Measurements from ENCODE around the gene CCDC150. TPM values are rescaled to one million over a fixed set of nuclear protein-coding genes. Genes with fewer than 3 reads are reported as not detected.

The CCDC150 gene
- total and polyA plus RNA-seq, 2 of the 8 experiments (the other 6 are each of a cell fraction or from before 2014, with no cell fraction given): 8.3 to 31.9 TPM

DNA sequence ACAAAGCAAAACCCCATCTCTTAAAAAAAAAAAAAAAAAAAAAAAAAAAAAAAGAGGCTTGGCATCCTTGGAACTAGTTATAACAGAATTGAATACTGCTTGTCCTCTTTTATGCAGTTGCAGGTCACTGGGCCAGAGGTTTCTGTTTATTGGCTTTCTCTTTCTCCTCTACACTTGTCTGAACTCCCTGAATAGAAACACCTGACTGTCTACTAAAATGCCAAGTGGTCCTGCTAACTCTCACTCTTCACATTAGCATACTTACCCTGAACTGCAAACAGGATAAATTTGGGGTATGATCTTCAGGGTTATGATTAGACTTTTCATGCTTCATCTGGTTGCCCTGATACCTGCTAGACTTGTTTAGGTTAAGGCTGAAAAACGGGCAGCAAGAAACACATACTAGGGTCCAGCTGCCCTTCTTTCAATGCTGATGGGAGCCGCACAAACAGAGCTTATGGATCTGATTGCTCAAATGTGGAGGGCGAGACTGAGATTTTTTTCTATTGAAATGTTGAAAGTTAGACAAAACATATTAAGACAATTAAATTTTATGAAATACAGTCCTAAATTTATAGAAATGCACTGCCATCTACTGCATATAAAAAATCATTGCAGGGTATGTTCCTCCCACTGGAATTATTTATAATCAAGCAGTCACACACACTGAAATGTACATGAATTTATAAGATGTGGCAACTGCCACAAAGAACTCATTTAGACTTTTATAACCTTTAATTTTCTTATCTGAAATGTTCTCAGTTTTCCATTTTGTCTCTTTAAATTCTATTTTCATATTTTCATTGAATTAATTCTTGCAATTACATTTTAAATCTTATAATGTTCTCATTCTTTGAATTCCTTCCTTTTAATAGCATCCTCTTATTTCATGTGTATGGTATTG lies 119.2 kb downstream of the CCDC150 start (continued):
- TF ChIP-seq GABPA (IDR thresholded peaks at IDR 0.05; ENCODE audit: borderline replicate concordance, insufficient read depth, low read length): no peak
- TF ChIP-seq, protein P1, sequence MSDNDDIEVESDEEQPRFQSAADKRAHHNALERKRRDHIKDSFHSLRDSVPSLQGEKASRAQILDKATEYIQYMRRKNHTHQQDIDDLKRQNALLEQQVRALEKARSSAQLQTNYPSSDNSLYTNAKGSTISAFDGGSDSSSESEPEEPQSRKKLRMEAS (IDR thresholded peaks at IDR 0.05): no peak
